T-helper 2 cell treated with Interferon-gamma antibody and Interleukin-4, amounts not matched to agents 5 μg/mL and 100 μg/mL, for 36 hours (primary cell): ENCODE data around the gene POU2F2.

Experiments used
- DNase-seq: peaks from one replicate; pipeline ENCODE4 v3.0.0; 2021; ENCODE audit warnings: low spot score
- H3K27ac Mint-ChIP-seq: one replicate; pipeline ENCODE4 v1.8.0; 2021; ENCODE audit warnings: mild to moderate bottlenecking, mixed read lengths
- H3K27me3 Mint-ChIP-seq: one replicate; pipeline ENCODE4 v1.8.0; 2021; ENCODE audit warnings: low read depth, mixed read lengths
- H3K36me3 Mint-ChIP-seq: one replicate; pipeline ENCODE4 v1.8.0; 2021; ENCODE audit warnings: low read depth, mixed read lengths
- H3K4me1 Mint-ChIP-seq: one replicate; pipeline ENCODE4 v1.8.0; 2021; ENCODE audit warnings: low read depth, mixed read lengths
- H3K4me3 Mint-ChIP-seq: one replicate; pipeline ENCODE4 v1.8.0; 2022; ENCODE audit warnings: mild to moderate bottlenecking, moderate library complexity, mixed read lengths
- H3K9me3 Mint-ChIP-seq: one replicate; pipeline ENCODE4 v1.8.0; 2021; ENCODE audit warnings: mixed read lengths

The POU2F2 gene

GRCh38 chr19:42079886-42080763 is 52.1 kb downstream of the POU2F2 start:
- H3K27ac Mint-ChIP-seq: no peak overlapping the region
- peaks cover 40% of the 10 kb centered on the region for H3K36me3 Mint-ChIP-seq

DNA sequence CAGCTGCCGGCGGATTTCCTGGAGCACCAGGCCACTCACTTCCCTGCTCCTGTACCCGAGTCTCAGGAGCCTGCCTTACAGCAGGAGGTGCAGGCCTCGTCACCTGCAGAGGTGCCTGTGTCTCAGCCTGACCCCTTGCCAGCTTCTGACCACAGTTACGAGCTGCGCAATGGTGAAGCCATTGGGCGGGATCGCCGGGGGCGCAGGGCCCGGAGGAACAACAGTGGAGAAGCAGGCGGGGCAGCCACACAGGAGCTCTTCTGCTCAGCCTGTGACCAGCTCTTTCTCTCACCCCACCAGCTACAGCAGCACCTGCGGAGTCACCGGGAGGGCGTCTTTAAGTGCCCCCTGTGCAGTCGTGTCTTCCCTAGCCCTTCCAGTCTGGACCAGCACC is 53.0 kb downstream of the POU2F2 start:
- Mint-ChIP-seq H3K4me1 (peaks cover 33% of the 10 kb centered on the region), H3K9me3 (no peaks in the 10 kb centered on the region), H3K36me3 (peaks cover 40% of the 10 kb centered on the region), H3K4me3 (no peak overlapping the region), H3K27me3 (no peaks in the 10 kb centered on the region), H3K27ac (no peak overlapping the region)
- DNase-seq: no peak

More at GRCh38 chr19:42079886-42080763, 52.1 kb downstream of the POU2F2 start:
- Mint-ChIP-seq H3K4me1 (peaks cover 30% of the 10 kb centered on the region), H3K9me3 (no peaks in the 10 kb centered on the region), H3K4me3 (no peak overlapping the region), H3K27me3 (no peaks in the 10 kb centered on the region)
- DNase-seq: no peak

GRCh38 chr19:42078538-42079275 is 53.5 kb downstream of the POU2F2 start:
- H3K36me3 Mint-ChIP-seq: peaks cover 37% of the 10 kb centered on the region
- H3K27ac Mint-ChIP-seq: peak overlapping the region; percentile 70
- H3K4me1 Mint-ChIP-seq: peaks cover 33% of the 10 kb centered on the region

DNA sequence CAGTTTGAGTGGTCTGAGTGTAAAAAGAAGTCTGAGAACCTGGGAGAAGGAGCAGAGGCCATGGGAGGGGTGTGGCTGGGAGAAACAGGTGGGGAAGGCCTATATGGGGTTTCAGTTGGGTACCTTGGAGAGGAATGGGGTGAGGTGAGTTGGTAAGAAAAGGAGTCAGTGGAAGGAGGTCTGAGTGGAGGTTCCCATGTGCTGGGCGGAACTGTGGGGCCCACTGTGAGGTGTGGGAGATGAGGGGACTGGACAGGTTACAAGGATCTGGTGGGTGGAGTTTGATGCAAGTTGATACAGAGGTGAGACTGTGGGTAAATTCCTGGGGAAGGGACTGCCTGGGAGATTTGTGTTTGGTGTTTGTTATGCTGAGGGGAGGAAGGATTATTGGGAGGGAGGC is 54.2 kb downstream of the POU2F2 start:
- Mint-ChIP-seq H3K27ac (peak overlapping the region; percentile 70), H3K4me3 (peak overlapping the region; percentile 94), H3K4me1 (peaks cover 33% of the 10 kb centered on the region), H3K27me3 (no peaks in the 10 kb centered on the region), H3K9me3 (no peaks in the 10 kb centered on the region), H3K36me3 (peaks cover 37% of the 10 kb centered on the region)
- no peak for DNase-seq

More at GRCh38 chr19:42078538-42079275, 53.5 kb downstream of the POU2F2 start:
- Mint-ChIP-seq H3K27me3 (no peaks in the 10 kb centered on the region), H3K9me3 (no peaks in the 10 kb centered on the region), H3K4me3 (peak overlapping the region; percentile 94)
- no peak for DNase-seq

DNA sequence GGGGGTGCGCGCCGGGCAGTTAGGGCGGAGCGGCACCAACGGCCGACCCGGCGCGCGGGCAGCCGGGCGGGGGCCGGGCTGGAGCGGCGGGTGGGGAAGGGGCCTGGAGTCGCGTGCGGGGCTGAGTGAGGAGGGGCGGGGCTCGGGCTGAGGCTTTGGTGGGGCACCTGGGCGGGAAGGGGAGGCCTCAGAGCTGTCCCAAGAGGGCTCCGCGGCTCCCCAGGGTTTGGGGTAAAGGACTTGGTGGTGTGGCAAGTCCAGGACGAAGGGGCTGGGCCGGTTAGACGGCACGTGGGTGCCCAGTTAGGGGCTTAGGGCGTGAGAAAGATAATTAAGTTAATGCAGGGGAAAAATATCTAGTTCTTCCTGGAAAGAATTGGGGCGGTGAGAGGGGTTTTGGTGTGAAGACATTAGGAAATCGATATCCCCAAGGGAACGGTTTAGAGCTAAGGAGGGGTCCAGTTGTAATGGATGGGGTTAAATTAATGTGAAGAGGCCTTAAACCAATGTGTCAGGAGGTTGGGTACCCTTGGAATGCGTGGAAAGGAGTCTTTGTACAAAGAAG is 55.8 kb downstream of the POU2F2 start:
- Mint-ChIP-seq H3K27ac (peak overlapping the region; percentile 86), H3K36me3 (peaks cover 29% of the 10 kb centered on the region), H3K27me3 (peaks cover 2% of the 10 kb centered on the region), H3K4me3 (peak overlapping the region; percentile 94), H3K9me3 (no peaks in the 10 kb centered on the region), H3K4me1 (peaks cover 30% of the 10 kb centered on the region)
- no peak for DNase-seq

- peak; percentile 98 for DNase-seq
- peaks cover 29% of the 10 kb centered on the region for H3K4me1 Mint-ChIP-seq
- H3K36me3 Mint-ChIP-seq: peaks cover 25% of the 10 kb centered on the region
- H3K4me3 Mint-ChIP-seq: peak within 1 kb of the TSS; percentile 94
- no peaks in the 10 kb centered on the region for H3K9me3 Mint-ChIP-seq
- H3K27me3 Mint-ChIP-seq: peaks cover 2% of the 10 kb centered on the region
- peak within 1 kb of the TSS; percentile 99 for H3K27ac Mint-ChIP-seq
These were observed 56.4 kb downstream of the POU2F2 start, which contains the start of gene ZNF574 for GRCh38 chr19:42075616-42076379. TSS of gene ZNF574 (plus strand) at chr19:42076166. CDS start at chr19:42078607, 2,441 bp downstream.

DNA sequence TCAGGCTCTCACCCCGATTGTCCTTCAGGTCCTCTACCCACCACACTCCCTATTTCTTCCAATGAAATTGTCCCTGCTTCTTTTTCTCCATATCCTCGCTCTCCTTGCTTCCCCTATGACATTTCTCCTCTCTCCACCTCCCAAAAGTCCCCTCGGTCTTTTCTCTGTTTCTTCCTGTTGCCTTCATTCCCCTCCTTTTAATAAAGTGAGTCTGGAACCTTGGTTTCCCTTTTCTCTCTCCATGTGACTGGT is 57.0 kb downstream of the POU2F2 start:
- no peaks in the 10 kb centered on the region for H3K9me3 Mint-ChIP-seq
- H3K27me3 Mint-ChIP-seq: peaks cover 7% of the 10 kb centered on the region
- peak overlapping the region; percentile 94 for H3K4me3 Mint-ChIP-seq
- peaks cover 29% of the 10 kb centered on the region for H3K4me1 Mint-ChIP-seq
- no peak for DNase-seq
- H3K36me3 Mint-ChIP-seq: peaks cover 25% of the 10 kb centered on the region
- peak overlapping the region; percentile 99 for H3K27ac Mint-ChIP-seq

DNA sequence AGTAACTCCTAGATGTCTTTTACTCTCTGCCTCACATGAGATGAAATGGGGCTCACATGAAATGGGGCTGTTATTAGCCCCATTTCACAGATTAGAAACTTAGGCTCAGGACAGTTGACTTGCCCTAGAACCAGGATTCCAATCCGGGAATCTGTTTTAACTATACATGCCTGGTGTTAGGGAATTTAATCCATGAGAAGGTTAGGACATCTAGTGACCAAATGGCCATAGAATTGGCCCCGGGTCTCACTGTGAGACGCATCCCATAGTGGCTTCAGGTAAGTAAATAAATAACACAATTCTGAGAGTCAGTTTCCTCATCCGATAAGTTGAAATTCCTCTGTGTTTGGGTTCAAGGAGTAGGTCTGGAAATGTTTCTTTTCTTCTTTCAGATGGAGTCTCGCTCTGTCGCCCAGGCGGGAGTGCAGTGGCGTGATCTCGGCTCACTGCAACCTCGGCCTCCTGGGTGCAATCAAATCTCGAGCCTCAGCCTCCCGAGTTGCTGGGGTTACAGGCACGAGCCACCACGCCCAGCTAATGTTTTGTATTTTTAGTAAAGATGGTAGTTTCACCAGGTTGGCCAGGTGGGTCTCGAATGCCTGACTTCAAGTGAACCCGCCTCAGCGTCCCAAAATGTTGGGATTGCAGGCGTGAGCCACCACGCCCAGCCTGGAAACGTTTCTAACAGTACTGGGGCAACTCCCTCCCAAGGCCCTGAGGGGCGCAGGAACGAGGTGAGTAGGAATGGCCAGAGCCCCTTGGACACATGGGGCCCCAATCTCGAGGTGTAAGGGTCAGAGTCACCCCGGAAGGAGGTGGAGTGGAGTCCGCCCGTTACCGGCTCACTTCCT is 57.5 kb downstream of the POU2F2 start:
- Mint-ChIP-seq H3K4me1 (peaks cover 29% of the 10 kb centered on the region), H3K27me3 (peaks cover 8% of the 10 kb centered on the region), H3K9me3 (no peaks in the 10 kb centered on the region), H3K27ac (peak overlapping the region; percentile 99), H3K4me3 (peak overlapping the region; percentile 94), H3K36me3 (peaks cover 23% of the 10 kb centered on the region)
- DNase-seq: peak; percentile 25

GRCh38 chr19:42071247-42071646 is 61.0 kb downstream of the POU2F2 start:
- no peak for DNase-seq
- H3K4me1 Mint-ChIP-seq: peaks cover 9% of the 10 kb centered on the region
- H3K9me3 Mint-ChIP-seq: no peaks in the 10 kb centered on the region
- H3K36me3 Mint-ChIP-seq: peaks cover 4% of the 10 kb centered on the region
- H3K27me3 Mint-ChIP-seq: peaks cover 8% of the 10 kb centered on the region
- no peak overlapping the region for H3K27ac Mint-ChIP-seq
- no peak overlapping the region for H3K4me3 Mint-ChIP-seq

GRCh38 chr19:42069619-42070351 is 62.5 kb downstream of the POU2F2 start, which contains the start of gene GRIK5:
TSS of gene GRIK5 (minus strand) at chr19:42070206. CDS start at chr19:42065770, 4,436 bp downstream.
- no peak within 1 kb of the TSS for H3K4me3 Mint-ChIP-seq
- DNase-seq: no peak
- H3K27ac Mint-ChIP-seq: no peak within 1 kb of the TSS
- peaks cover 3% of the 10 kb centered on the region for H3K4me1 Mint-ChIP-seq
- H3K9me3 Mint-ChIP-seq: no peaks in the 10 kb centered on the region
- peaks cover 8% of the 10 kb centered on the region for H3K27me3 Mint-ChIP-seq
- no peaks in the 10 kb centered on the region for H3K36me3 Mint-ChIP-seq

GRCh38 chr19:42068756-42069571 is 63.3 kb downstream of the POU2F2 start:
- no peak for DNase-seq
- no peak overlapping the region for H3K4me3 Mint-ChIP-seq
- H3K4me1 Mint-ChIP-seq: no peaks in the 10 kb centered on the region
- no peaks in the 10 kb centered on the region for H3K9me3 Mint-ChIP-seq
- H3K27me3 Mint-ChIP-seq: peaks cover 8% of the 10 kb centered on the region
- no peak overlapping the region for H3K27ac Mint-ChIP-seq
- no peaks in the 10 kb centered on the region for H3K36me3 Mint-ChIP-seq

DNA sequence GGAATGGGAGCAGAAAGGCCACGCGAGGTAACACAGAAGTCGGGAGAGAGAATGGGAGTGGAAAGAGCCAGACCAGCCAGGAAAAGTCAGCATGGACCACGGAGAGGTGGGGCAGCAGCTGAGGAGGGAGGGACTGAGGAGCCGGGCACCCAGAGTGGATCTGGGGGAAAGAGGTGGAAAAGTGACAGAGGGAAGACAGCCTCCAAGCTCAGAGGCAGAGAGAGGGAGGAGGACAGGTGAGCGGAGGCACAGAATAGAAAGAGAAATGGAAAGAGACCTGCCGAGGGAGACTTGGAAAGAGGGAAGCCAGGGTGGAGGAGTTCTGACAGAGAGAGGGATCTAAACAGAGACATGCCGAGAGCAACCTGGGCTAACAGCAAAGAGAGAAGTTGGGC is 63.9 kb downstream of the POU2F2 start:
- Mint-ChIP-seq H3K27me3 (peaks cover 8% of the 10 kb centered on the region), H3K36me3 (no peaks in the 10 kb centered on the region), H3K4me3 (no peak overlapping the region), H3K27ac (no peak overlapping the region), H3K9me3 (no peaks in the 10 kb centered on the region), H3K4me1 (no peaks in the 10 kb centered on the region)
- DNase-seq: no peak
